Cortex of kidney (tissue), 1 donor: ENCODE measurements around the gene ARID1A.

Experiments used
- DNase-seq: peaks from one replicate; lab custom pipeline; 2025; lab: John Stamatoyannopoulos, UW

ARID1A gene

DNA sequence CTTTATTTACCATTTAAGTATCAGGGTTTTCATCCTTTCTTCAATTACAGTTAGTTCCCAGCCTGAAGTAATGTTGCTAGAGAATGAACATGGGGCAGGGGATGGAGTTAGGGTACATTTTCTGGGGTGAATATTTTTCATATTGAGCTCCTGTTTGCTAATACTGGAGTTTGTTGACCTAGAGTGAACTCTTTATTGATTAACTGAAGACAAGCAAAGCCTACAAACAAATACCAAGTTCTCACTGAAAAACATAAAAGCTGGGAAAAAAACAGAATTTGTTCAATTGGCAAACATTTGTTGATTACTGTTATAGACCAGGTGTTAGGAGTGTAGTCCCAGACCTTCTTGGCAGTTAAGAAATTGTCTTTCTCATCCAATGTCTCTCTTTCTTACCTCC is 63.7 kb downstream of the ARID1A start:
- DNase-seq: no peak

DNA sequence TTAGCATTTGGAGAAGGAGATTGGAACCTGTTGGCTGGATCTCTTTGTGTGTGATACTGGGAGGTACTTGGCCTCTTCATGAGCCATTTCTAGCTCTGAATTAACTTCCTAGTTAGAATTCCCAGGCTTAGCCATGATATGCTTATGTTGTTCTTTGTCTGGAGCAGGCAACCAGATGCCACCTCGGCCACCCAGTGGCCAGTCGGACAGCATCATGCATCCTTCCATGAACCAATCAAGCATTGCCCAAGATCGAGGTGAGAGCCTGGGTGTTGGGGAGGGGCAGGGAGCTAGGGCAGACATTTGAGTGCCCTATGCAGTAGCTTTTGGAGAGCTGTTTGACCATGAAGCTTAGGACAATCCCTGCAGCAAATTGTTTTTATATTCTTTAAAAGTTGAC is 65.4 kb downstream of the ARID1A start:
- no peak for DNase-seq

DNA sequence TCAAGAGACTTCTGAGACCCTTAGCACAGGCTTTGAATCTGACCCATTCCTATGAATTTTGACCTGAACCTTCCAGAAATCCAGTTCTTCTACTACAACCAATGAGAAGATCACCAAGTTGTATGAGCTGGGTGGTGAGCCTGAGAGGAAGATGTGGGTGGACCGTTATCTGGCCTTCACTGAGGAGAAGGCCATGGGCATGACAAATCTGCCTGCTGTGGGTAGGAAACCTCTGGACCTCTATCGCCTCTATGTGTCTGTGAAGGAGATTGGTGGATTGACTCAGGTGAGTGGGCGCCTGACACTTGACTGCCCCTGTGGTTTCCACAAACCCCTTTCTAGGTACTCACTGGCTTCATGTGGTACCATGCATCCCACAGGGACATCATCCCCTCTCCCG is 71.9 kb downstream of the ARID1A start:
- DNase-seq: no peak

DNA sequence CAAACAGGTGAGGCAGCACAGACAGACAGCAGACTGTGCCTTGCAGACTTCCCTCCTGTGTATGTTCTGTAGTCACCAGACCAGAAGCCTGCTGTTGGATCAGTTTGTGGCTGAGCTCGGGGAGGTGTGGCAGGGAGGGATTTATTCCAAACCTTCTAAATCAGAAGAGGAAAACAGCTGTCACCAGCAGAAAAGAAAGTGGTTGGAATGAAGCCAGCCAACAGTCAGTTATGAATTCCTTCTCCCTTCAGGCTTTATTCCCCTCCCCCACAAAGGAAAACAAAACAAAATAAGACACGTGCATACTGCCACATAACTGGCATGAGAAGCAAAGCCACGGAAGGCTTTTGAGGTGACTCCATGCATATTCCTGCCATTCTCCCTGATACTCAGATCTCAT is 72.9 kb downstream of the ARID1A start:
- no peak for DNase-seq

DNA sequence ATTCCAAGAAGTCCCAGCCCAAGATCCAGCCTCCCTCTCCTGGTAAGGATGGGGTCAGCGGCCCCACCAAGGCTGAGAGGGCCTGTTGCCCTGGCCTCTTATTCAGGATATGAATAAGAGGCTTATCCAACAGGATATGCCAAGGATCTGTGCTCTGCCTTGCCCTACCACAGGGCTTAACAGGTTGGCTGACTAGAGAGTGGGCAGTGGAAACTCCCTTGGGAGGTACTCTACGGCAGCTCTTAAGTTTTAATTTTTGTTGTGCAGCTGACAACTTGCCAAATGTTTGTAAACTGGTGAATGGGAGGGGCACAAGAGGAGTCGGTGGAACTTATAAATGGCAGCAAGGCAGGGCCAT is 75.4 kb downstream of the ARID1A start:
- DNase-seq: no peak

DNA sequence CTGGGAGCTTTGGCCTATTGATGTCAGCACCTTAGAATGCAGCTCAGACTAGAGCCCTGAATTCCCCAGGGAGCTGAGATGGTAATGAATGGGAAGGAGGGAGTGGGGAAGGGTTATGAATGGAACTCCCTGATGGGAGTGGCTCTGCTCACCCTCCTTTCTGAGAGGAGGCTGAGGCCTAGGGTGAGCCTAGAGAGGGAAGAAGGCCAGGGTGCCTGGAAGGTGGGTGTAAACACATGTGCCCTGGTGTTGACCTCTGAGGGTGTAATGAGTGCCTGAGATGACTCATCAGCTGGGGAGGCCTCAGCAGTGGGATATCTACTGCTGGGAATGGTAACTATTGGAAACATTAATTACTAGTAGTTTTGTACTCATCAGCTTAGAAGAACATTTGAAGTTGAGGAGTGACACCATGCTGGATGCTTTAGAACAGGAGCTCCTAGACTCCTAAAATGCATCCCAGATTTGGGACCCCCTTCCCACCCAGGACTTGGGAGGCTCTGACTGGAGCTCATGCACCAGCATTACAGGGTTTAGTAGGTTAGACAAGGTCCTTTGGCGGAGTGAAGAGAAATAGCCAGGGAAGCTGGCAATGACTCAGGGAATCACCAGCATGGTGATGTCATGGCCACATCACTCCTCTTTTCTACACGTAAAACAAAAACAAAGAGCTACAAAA is 76.0 kb downstream of the ARID1A start:
- DNase-seq: no peak

DNA sequence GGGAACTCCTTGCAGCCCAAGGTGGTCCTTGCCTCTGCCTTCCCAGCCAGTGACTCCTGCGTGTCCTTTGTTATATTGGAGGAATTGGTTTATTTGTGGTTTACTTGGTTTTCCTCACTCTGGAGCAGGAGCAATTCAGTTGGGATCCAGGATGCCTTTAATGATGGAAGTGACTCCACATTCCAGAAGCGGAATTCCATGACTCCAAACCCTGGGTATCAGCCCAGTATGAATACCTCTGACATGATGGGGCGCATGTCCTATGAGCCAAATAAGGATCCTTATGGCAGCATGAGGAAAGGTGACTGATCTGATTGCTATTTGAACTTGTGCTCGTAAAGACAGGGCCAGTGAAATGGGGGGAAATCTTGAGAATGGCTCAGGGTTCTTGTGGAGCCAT is 76.9 kb downstream of the ARID1A start:
- DNase-seq: no peak

DNA sequence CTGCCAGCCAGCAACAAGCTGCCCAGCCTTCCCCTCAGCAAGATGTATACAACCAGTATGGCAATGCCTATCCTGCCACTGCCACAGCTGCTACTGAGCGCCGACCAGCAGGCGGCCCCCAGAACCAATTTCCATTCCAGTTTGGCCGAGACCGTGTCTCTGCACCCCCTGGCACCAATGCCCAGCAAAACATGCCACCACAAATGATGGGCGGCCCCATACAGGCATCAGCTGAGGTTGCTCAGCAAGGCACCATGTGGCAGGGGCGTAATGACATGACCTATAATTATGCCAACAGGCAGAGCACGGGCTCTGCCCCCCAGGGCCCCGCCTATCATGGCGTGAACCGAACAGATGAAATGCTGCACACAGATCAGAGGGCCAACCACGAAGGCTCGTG is 78.6 kb downstream of the ARID1A start:
- DNase-seq: no peak

DNA sequence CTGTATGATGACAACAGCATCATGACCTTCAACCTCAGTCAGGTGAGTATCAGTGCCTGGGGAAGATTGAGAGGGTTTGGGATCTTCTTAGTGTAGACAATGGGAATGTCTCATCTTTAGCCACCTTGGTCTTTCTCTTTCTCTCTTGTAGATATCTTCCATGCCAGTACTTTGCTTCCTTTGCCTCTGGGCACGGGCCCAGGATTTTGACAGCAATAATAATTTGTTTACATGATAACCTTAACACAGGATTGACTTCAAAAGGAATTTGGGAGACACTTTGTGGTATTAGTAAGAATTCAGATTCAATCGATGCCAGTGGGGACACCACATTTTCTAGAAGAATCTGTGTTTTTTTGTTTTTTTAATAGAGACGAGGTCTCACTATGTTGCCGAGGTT is 79.9 kb downstream of the ARID1A start:
- DNase-seq: no peak

DNA sequence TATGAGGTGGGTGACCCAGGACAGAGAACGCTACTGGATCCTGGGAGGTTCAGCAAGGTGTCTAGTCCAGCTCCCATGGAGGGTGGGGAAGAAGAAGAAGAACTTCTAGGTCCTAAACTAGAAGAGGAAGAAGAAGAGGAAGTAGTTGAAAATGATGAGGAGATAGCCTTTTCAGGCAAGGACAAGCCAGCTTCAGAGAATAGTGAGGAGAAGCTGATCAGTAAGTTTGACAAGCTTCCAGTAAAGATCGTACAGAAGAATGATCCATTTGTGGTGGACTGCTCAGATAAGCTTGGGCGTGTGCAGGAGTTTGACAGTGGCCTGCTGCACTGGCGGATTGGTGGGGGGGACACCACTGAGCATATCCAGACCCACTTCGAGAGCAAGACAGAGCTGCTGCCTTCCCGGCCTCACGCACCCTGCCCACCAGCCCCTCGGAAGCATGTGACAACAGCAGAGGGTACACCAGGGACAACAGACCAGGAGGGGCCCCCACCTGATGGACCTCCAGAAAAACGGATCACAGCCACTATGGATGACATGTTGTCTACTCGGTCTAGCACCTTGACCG is 83.4 kb downstream of the ARID1A start:
- no peak for DNase-seq

DNA sequence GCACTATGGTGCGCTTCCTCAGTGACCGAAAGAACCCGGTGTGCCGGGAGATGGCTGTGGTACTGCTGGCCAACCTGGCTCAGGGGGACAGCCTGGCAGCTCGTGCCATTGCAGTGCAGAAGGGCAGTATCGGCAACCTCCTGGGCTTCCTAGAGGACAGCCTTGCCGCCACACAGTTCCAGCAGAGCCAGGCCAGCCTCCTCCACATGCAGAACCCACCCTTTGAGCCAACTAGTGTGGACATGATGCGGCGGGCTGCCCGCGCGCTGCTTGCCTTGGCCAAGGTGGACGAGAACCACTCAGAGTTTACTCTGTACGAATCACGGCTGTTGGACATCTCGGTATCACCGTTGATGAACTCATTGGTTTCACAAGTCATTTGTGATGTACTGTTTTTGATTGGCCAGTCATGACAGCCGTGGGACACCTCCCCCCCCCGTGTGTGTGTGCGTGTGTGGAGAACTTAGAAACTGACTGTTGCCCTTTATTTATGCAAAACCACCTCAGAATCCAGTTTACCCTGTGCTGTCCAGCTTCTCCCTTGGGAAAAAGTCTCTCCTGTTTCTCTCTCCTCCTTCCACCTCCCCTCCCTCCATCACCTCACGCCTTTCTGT is 84.6 kb downstream of the ARID1A start:
- DNase-seq: no peak

DNA sequence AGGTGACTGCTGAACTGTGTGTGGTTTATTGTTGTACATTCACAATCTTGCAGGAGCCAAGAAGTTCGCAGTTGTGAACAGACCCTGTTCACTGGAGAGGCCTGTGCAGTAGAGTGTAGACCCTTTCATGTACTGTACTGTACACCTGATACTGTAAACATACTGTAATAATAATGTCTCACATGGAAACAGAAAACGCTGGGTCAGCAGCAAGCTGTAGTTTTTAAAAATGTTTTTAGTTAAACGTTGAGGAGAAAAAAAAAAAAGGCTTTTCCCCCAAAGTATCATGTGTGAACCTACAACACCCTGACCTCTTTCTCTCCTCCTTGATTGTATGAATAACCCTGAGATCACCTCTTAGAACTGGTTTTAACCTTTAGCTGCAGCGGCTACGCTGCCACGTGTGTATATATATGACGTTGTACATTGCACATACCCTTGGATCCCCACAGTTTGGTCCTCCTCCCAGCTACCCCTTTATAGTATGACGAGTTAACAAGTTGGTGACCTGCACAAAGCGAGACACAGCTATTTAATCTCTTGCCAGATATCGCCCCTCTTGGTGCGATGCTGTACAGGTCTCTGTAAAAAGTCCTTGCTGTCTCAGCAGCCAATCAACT is 85.5 kb downstream of the ARID1A start:
- DNase-seq: no peak

DNA sequence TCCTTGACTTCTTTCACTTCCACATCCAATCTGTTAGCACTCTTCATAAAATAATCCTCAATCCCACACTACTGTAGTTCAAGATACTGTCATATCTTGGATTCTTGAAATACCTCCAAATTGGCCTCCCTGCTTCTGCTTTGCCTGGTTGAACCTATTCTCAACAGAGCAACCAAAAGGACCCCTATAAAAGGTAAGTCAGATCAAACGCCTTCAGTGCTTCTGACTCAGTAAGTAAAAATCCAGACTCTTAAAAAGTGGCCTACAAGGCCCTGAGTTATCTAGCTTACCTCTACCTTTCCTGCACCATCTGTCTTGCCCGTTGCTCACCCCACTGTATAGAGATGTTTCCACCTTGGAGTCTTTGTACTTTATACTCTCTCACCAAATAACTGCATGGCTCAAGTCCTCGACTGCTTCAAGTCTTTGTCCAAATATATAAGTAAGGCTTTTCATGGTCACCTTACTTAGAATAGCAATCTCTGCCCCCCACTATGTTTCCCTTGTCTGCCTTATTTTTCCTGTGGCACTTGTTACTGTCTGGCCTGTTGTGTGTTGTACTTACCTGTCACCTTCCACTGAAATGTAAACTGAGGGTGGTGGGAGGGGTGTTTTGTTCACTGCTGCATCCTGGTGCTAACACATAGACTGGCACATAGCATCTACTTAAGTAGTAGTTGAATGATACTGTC is 86.9 kb downstream of the ARID1A start:
- no peak for DNase-seq

DNA sequence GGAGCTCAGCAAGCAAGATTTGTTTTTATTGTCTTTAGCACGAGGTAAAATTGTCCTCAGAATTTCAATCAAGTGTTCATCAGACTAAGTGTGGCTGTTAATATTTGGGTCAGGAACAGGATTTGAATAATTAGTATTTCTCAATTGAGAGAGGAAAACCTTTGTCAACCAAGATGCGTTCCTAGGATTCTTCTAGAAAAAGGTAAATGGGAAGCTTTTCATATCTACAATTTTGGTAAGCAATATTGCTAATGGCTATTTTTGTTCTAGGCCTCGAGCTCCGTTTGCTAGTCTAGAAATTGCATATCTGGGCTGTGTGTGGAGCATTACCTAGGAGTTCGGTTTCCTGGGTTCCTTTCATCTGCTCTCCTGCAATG is 87.8 kb downstream of the ARID1A start:
- no peak for DNase-seq

DNA sequence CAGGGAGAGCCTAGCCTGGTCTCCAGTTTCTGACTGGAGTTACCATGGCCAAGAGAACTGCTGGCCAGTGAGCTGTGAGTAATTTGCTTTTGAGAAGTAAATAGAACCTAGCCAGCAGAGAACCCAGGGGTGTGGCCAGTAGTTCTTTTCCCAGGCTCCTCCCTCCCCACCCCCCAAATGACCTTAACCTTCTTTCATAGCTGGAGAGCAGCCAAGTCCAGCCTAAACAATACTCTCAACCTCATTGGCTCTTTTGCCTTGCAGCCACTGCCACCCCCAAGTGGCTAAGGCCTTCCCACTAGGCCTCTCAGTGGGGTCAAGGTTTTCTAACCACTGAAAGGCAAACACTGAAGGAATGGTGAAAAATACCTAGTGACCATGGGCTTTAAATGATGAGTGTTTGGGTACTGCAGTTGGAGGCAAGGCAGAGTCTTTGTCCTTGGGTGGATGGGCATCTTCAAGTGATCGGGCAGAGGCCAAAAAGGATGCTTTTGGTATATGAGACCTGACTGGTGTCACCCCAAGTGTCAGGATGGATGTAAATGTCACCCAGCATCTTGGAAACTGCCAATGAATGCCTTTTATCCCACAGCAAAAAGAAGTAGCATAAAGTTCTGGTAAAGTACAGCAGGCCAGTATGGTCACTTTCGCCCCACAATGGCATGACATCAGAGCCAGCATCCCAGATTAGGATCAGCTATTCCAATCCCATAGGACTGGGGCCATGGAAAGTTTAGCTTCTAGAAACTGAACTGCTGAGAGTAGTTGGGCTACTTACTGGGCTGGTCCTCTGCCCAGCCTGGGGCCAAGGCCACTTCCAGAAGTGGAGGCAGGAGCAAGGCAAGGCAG is 88.4 kb downstream of the ARID1A start:
- no peak for DNase-seq

DNA sequence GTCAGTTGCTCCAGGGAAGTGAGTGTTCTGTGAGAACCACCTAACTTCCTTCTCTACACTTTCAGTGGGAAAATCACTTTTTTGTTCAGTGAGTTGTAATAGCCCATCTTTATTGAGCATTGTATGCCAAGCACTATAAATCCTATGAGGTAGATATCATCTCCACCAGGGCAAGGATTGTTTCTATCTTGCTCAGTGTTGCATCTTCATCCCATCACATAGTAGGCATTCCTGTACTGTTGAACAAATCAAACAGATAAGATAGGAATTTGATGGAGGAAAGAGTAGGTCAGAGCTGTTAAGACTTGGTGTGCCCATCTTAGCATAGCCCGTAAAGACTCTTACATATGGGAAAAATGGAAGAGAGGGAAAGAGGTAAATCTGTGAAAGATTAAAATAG is 89.1 kb downstream of the ARID1A start:
- DNase-seq: no peak

DNA sequence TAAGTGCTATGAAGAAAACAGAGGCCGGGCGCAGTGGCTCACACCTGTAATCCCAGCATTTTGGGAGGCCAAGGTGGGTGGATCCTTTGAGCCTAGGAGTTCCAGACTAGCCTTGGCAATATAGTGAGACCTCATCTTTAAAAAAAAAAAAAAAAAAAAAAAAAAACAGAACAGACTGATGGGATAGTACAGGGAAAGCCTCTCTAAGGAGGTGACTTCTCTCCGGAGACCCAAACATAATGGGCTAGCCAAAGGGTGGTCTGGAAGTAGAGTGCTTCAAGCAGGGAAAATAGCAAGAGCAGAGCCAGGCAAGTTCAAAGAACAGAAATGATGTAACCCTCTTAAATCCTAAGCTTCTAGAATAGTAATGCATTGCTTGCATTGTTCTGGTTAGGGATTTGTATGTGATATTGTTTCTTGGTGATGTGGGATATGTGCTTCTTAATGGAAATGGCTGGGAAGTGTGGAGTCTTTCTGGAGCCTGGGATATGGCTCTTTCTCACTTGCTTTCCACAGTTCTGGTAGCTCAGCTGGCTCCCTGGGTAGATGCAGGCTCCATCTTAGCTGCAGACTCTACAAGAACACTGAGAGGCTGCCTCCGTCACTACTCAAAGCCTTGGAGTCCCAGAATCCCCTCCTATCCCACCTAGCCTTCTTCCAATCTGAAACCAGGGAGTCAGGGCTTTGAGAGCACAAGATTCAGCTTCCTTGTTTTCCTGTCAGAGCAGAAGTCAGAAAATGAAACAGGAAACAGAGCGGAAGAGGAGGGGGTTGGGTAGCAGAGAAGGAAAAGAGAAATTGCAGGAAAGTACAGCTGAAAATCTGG is 90.0 kb downstream of the ARID1A start:
- no peak for DNase-seq

DNA sequence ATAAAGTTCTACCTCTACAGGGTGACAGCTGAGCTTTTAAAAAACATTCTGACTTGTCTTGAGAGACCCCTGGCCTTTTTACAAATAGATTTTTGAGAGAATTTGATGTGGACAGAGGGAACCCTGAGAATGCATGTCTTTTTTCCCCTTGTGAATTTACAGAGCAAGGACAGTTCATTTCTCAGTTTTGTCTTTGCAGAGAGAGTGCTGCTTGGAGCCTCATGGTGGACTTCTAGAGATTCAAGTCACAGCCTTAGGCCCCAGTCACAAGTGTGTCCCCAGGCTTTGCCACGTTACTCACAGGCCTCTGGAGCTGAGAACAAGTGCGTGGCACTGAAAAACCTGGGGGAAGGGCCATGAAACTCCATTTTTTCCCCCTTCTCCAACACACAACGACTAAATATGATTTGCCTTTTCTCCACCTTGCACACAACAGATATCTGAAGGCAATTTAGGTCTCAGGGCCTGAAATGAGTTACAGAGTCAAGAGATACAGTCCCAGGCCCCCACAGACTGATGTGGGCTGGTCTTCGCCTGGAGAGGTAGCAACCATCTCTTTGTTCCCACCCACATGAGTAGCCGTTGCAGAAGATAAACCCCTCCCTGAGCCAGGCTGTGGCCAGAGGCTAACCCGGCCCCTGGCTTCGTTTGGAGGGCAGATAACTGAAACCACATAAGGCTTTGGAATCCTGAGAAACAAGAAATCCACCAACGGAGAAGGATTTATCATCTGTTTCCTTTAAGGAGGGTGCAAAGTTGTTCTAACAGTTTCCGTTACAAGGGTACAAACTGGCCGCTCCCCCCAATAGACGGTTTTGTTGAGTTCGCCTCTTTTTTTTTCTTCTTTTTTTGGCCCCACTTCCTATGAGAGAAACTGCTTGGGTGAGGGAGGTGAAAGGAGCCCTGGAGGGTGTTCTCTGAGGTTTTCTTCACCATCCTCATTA is 90.9 kb downstream of the ARID1A start:
- DNase-seq: no peak

DNA sequence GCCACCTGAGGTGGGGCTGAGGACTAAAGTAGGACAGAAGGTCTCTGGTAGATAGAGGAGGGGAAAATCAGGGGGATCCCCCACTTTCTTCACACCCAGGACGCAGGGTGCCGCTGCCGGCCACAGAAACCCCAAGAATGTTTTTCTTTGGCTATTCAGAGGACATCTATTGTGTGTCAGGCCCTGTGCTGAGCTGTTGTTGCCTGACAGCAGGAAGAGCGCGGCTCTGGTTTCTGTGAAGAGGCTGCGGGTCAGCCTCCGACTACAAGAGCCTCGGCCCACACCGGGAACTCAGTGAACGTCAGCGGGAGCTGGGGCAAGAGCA is 91.5 kb downstream of the ARID1A start:
- no peak for DNase-seq
